Subcutaneous abdominal adipose tissue (tissue), 5 donors: ENCODE measurements around the gene DCC.

Source experiments
- H3K27ac ChIP-seq: one replicate; pipeline ENCODE4 v1.7.0; 2013; ENCODE audit warnings: low read depth, mild to moderate bottlenecking, inconsistent platforms, low read length, moderate library complexity
- H3K27me3 ChIP-seq, 5 donors: one replicate each; pipeline ENCODE4 v1.7.0; 2013; ENCODE audit warnings: low read length in 5 of 5, inconsistent platforms in 1 of 5; ENCODE audit not compliant: control insufficient read depth in 5 of 5, insufficient read depth in 4 of 5
- H3K36me3 ChIP-seq, 5 donors: one replicate each; pipeline ENCODE4 v1.7.0; 2013; ENCODE audit warnings: low read length in 5 of 5; ENCODE audit not compliant: control insufficient read depth in 5 of 5, insufficient read depth in 5 of 5
- H3K4me1 ChIP-seq, 5 donors: one replicate each; pipeline ENCODE4 v1.7.0; 2013; ENCODE audit warnings: low read length in 5 of 5, mild to moderate bottlenecking in 3 of 5, moderate library complexity in 1 of 5; ENCODE audit not compliant: control insufficient read depth in 5 of 5, insufficient read depth in 5 of 5
- H3K4me3 ChIP-seq, 5 donors: one replicate each; pipeline ENCODE4 v1.7.0; 2013; ENCODE audit warnings: low read length in 5 of 5, low read depth in 1 of 5
- H3K9ac ChIP-seq, 5 donors: one replicate each; pipeline ENCODE4 v1.7.0; 2013; ENCODE audit warnings: low read length in 5 of 5, mild to moderate bottlenecking in 4 of 5, moderate library complexity in 3 of 5
- H3K9me3 ChIP-seq, 5 donors: one replicate each; pipeline ENCODE4 v1.7.0; 2013; ENCODE audit warnings: low read length in 5 of 5; ENCODE audit not compliant: control insufficient read depth in 5 of 5
- donor health status: healthy.
- donor health status: healthy.
- donor health status: healthy.
- donor health status: healthy.
- donor health status: healthy.

DCC gene

GRCh38 chr18:52554180-52554579 is 214.2 kb downstream of the DCC start:
- no peaks in the 10 kb centered on the region for H3K9me3 ChIP-seq
- H3K9ac ChIP-seq: no peak overlapping the region
- no peaks in the 10 kb centered on the region for H3K36me3 ChIP-seq
- no peaks in the 10 kb centered on the region for H3K4me1 ChIP-seq
- no peak overlapping the region for H3K27ac ChIP-seq
- H3K27me3 ChIP-seq: no peaks in the 10 kb centered on the region
- H3K4me3 ChIP-seq: no peak overlapping the region

- Histone ChIP-seq H3K4me3 (no peak overlapping the region), H3K4me1 (no peaks in the 10 kb centered on the region), H3K9ac (no peak overlapping the region), H3K27ac (no peak overlapping the region), H3K9me3 (no peaks in the 10 kb centered on the region), H3K36me3 (no peaks in the 10 kb centered on the region), H3K27me3 (no peaks in the 10 kb centered on the region)
These were observed 227.4 kb downstream of the DCC start for GRCh38 chr18:52567360-52567759.

- no peaks in the 10 kb centered on the region for H3K9me3 ChIP-seq
- H3K27me3 ChIP-seq: no peaks in the 10 kb centered on the region
- H3K9ac ChIP-seq: no peak overlapping the region
- no peaks in the 10 kb centered on the region for H3K4me1 ChIP-seq
- no peaks in the 10 kb centered on the region for H3K36me3 ChIP-seq
- H3K4me3 ChIP-seq: no peak overlapping the region
- H3K27ac ChIP-seq: no peak overlapping the region
These were observed 229.5 kb downstream of the DCC start for GRCh38 chr18:52569492-52569891.

GRCh38 chr18:52570975-52571374 is 231.0 kb downstream of the DCC start:
- H3K9ac ChIP-seq: no peak overlapping the region

GRCh38 chr18:52572036-52573000 is 232.3 kb downstream of the DCC start:
- no peaks in the 10 kb centered on the region for H3K27me3 ChIP-seq
- no peaks in the 10 kb centered on the region for H3K4me1 ChIP-seq
- no peaks in the 10 kb centered on the region for H3K9me3 ChIP-seq
- no peak overlapping the region for H3K27ac ChIP-seq
- no peak overlapping the region for H3K9ac ChIP-seq
- H3K36me3 ChIP-seq: no peaks in the 10 kb centered on the region
- H3K4me3 ChIP-seq: no peak overlapping the region

More at GRCh38 chr18:52570975-52571374, 231.0 kb downstream of the DCC start:
- Histone ChIP-seq H3K9me3 (no peaks in the 10 kb centered on the region), H3K27me3 (no peaks in the 10 kb centered on the region), H3K4me1 (no peaks in the 10 kb centered on the region), H3K27ac (no peak overlapping the region), H3K36me3 (no peaks in the 10 kb centered on the region), H3K4me3 (no peak overlapping the region)

- no peaks in the 10 kb centered on the region for H3K4me1 ChIP-seq
- H3K9ac ChIP-seq: no peak overlapping the region
- H3K27me3 ChIP-seq: no peaks in the 10 kb centered on the region
- no peak overlapping the region for H3K4me3 ChIP-seq
- no peaks in the 10 kb centered on the region for H3K36me3 ChIP-seq
- no peaks in the 10 kb centered on the region for H3K9me3 ChIP-seq
- H3K27ac ChIP-seq: no peak overlapping the region
These were observed 237.8 kb downstream of the DCC start for GRCh38 chr18:52577795-52578194.

GRCh38 chr18:52582061-52582460 is 242.1 kb downstream of the DCC start:
- Histone ChIP-seq H3K9ac (no peak overlapping the region), H3K36me3 (no peaks in the 10 kb centered on the region), H3K27ac (no peak overlapping the region), H3K27me3 (no peaks in the 10 kb centered on the region), H3K9me3 (no peaks in the 10 kb centered on the region), H3K4me1 (no peaks in the 10 kb centered on the region), H3K4me3 (no peak overlapping the region)

GRCh38 chr18:52582516-52582915 is 242.5 kb downstream of the DCC start:
- H3K27ac ChIP-seq: no peak overlapping the region
- no peak overlapping the region for H3K9ac ChIP-seq
- no peaks in the 10 kb centered on the region for H3K4me1 ChIP-seq
- no peaks in the 10 kb centered on the region for H3K27me3 ChIP-seq
- no peaks in the 10 kb centered on the region for H3K36me3 ChIP-seq
- no peak overlapping the region for H3K4me3 ChIP-seq
- no peaks in the 10 kb centered on the region for H3K9me3 ChIP-seq

- H3K4me3 ChIP-seq: no peak overlapping the region
These were observed 248.9 kb downstream of the DCC start for GRCh38 chr18:52588931-52589330.

GRCh38 chr18:52596748-52597435 is 256.9 kb downstream of the DCC start:
- H3K4me3 ChIP-seq: no peak overlapping the region
- H3K27me3 ChIP-seq: no peaks in the 10 kb centered on the region
- H3K27ac ChIP-seq: no peak overlapping the region
- no peak overlapping the region for H3K9ac ChIP-seq
- H3K4me1 ChIP-seq: no peaks in the 10 kb centered on the region
- no peaks in the 10 kb centered on the region for H3K36me3 ChIP-seq
- H3K9me3 ChIP-seq: no peaks in the 10 kb centered on the region

More at GRCh38 chr18:52588931-52589330, 248.9 kb downstream of the DCC start:
- no peaks in the 10 kb centered on the region for H3K36me3 ChIP-seq
- H3K4me1 ChIP-seq: no peaks in the 10 kb centered on the region
- no peaks in the 10 kb centered on the region for H3K9me3 ChIP-seq
- no peak overlapping the region for H3K9ac ChIP-seq
- no peaks in the 10 kb centered on the region for H3K27me3 ChIP-seq
- no peak overlapping the region for H3K27ac ChIP-seq
